ENCODE results near the gene KREMEN1. TPM values are rescaled to one million over a fixed set of nuclear protein-coding genes. Genes with fewer than 3 reads are reported as not detected.
A peak's percentile ranks its signal among the peaks of the same experiment; 100 is the strongest.

The KREMEN1 gene
- total and polyA plus RNA-seq, 2 experiments from 2014 or later = 7.5 to 10.5 TPM

GRCh38 chr22:29206372-29207242, 133.8 kb downstream of the KREMEN1 start:
- Histone ChIP-seq H3K36me3 (replicated peaks; ENCODE audit: insufficient read depth, low read depth) (no peaks in the 10 kb centered on the region), H3K27me3 (no peaks in the 10 kb centered on the region), H4K20me1 (ENCODE audit: insufficient read depth, poor library complexity, severe bottlenecking) (no peaks in the 10 kb centered on the region), H3K4me1 (ENCODE audit: insufficient read depth) (peaks cover 9% of the 10 kb centered on the region), H3K4me3 (peak overlapping the region; percentile 64), H3K27ac (no peak overlapping the region), H3K4me2 (peak overlapping the region; percentile 95), H3K9me3 (ENCODE audit: low read depth) (no peaks in the 10 kb centered on the region), H2AFZ (peak overlapping the region; percentile 95), H3K79me2 (no peaks in the 10 kb centered on the region), H3K9me2 (replicated peaks; ENCODE audit: insufficient read depth) (no peaks in the 10 kb centered on the region)
- 64% methylated on average over 17 of the region's 19 CpGs for WGBS (ENCODE audit: low lambda C conversion rate, missing lambda C conversion rate)
- DNase-seq (ENCODE audit: low spot score) = no peak
- TF ChIP-seq CTCF (IDR thresholded peaks at IDR 0.05; ENCODE audit: poor library complexity) = no peak
- no peak for TF ChIP-seq EZH2phosphoT487 (IDR thresholded peaks at IDR 0.05; ENCODE audit: low read depth, severe bottlenecking, unreplicated experiment)
- no peak for TF ChIP-seq EZH2 (IDR thresholded peaks at IDR 0.05; ENCODE audit: borderline replicate concordance)

- Histone ChIP-seq H3K27ac (no peak overlapping the region), H3K9me3 (ENCODE audit: low read depth) (no peaks in the 10 kb centered on the region), H3K79me2 (no peaks in the 10 kb centered on the region), H3K4me2 (no peak overlapping the region), H4K20me1 (ENCODE audit: insufficient read depth, poor library complexity, severe bottlenecking) (no peaks in the 10 kb centered on the region), H3K27me3 (no peaks in the 10 kb centered on the region), H3K9me2 (replicated peaks; ENCODE audit: insufficient read depth) (no peaks in the 10 kb centered on the region), H3K4me3 (no peak overlapping the region), H2AFZ (no peak overlapping the region), H3K36me3 (replicated peaks; ENCODE audit: insufficient read depth, low read depth) (no peaks in the 10 kb centered on the region), H3K4me1 (ENCODE audit: insufficient read depth) (peaks cover 6% of the 10 kb centered on the region)
- DNase-seq (ENCODE audit: low spot score) = no peak
- 94% methylated on average over 5 of the region's 5 CpGs for WGBS (ENCODE audit: low lambda C conversion rate, missing lambda C conversion rate)
- TF ChIP-seq CTCF (IDR thresholded peaks at IDR 0.05; ENCODE audit: poor library complexity) (no peak), EZH2phosphoT487 (IDR thresholded peaks at IDR 0.05; ENCODE audit: low read depth, severe bottlenecking, unreplicated experiment) (no peak), EZH2 (IDR thresholded peaks at IDR 0.05; ENCODE audit: borderline replicate concordance) (no peak)
Measured at GRCh38 chr22:29207243-29207550, 134.4 kb downstream of the KREMEN1 start.

GRCh38 chr22:29207562-29208501, 135.0 kb downstream of the KREMEN1 start:
- Histone ChIP-seq H3K4me2 (no peak overlapping the region), H3K9me3 (ENCODE audit: low read depth) (no peaks in the 10 kb centered on the region), H3K4me1 (ENCODE audit: insufficient read depth) (no peaks in the 10 kb centered on the region), H3K9me2 (replicated peaks; ENCODE audit: insufficient read depth) (no peaks in the 10 kb centered on the region), H4K20me1 (ENCODE audit: insufficient read depth, poor library complexity, severe bottlenecking) (no peaks in the 10 kb centered on the region), H3K27me3 (no peaks in the 10 kb centered on the region), H2AFZ (no peak overlapping the region), H3K27ac (no peak overlapping the region), H3K36me3 (replicated peaks; ENCODE audit: insufficient read depth, low read depth) (no peaks in the 10 kb centered on the region), H3K4me3 (no peak overlapping the region), H3K79me2 (no peaks in the 10 kb centered on the region)
- no peak for DNase-seq (ENCODE audit: low spot score)
- TF ChIP-seq CTCF (IDR thresholded peaks at IDR 0.05; ENCODE audit: poor library complexity) = no peak
- no peak for TF ChIP-seq EZH2phosphoT487 (IDR thresholded peaks at IDR 0.05; ENCODE audit: low read depth, severe bottlenecking, unreplicated experiment)
- TF ChIP-seq EZH2 (IDR thresholded peaks at IDR 0.05; ENCODE audit: borderline replicate concordance) = no peak
- 71% methylated on average over 11 of the region's 11 CpGs for WGBS (ENCODE audit: low lambda C conversion rate, missing lambda C conversion rate)
